Measurements from ENCODE around the gene PPM1E. TPM values are rescaled to one million over a fixed set of nuclear protein-coding genes. Genes with fewer than 3 reads are reported as not detected.

PPM1E gene
- polyA plus RNA-seq, 2 of the 4 experiments (the other 2 are of a cell fraction) = 0.05 to 0.25 TPM

- POLR2A ChIA-PET = no interaction called here
- Histone ChIP-seq H3K4me1 (no peaks in the 10 kb centered on the region), H3K4me3 (no peak overlapping the region), H3K4me2 (no peak overlapping the region), H3K27ac (peak overlapping the region in 1 of 2 experiments; percentile 39; a peak in 3 of 6 replicates), H3K9me3 (no peaks in the 10 kb centered on the region)
- 82% methylated on average over 3 of the region's 3 CpGs for WGBS (ENCODE audit: missing lambda C conversion rate)
- CTCF ChIA-PET = interaction anchor here (0.6 to 1.5 kb wide), 5 partner anchors 10 to 355 kb away, joined by 4 to 5 read pairs (median 5); no protein-coding TSS in a partner anchor
- TF ChIP-seq ZC3H11A (IDR thresholded peaks at IDR 0.05) = no peak
- no peak for TF ChIP-seq JUNB (IDR thresholded peaks at IDR 0.05)
- no peak for TF ChIP-seq USF2 (IDR thresholded peaks at IDR 0.05)
- TF ChIP-seq NFE2L2 (conservative IDR thresholded peaks at IDR 0.05; ENCODE audit: low read length) = peak; percentile 83
- TF ChIP-seq MAFK (IDR thresholded peaks at IDR 0.05; ENCODE audit: partially characterized antibody) = peak; percentile 91
- no peak for TF ChIP-seq POLR2AphosphoS2 (conservative IDR thresholded peaks at IDR 0.05; ENCODE audit: low read length)
- FAIRE-seq (no peak), ATAC-seq (no peak), DNase-seq (ENCODE audit: low read depth in 1 of 2, low spot score in 1 of 2) (no peak)
Measured at GRCh38 chr17:58734811-58735210, 20.8 kb upstream of the PPM1E start.

GRCh38 chr17:58741121-58741625, 14.5 kb upstream of the PPM1E start:
- CTCF ChIA-PET = interaction anchor here (0.7 to 2.2 kb wide), 2 partner anchors 15 to 30 kb away, joined by 3 to 9 read pairs; no protein-coding TSS in a partner anchor
- Histone ChIP-seq H3K4me2 (peak overlapping the region; percentile 34; the same call in 2 of the 3 replicates), H3K27ac (peak overlapping the region in 1 of 2 experiments; percentile 59; a peak in 3 of 6 replicates), H3K9me3 (no peaks in the 10 kb centered on the region), H3K4me1 (peaks cover 8% of the 10 kb centered on the region; the same call in 2 of the 3 replicates), H3K4me3 (no peak overlapping the region)
- POLR2A ChIA-PET = no interaction called here
- ATAC-seq = peak in 1 of 2 experiments; percentile 71; a peak in 2 of 6 replicates
- TF ChIP-seq CEBPB (IDR thresholded peaks at IDR 0.05) = peak; percentile 76 to 91
- TF ChIP-seq POLR2AphosphoS2 (conservative IDR thresholded peaks at IDR 0.05; ENCODE audit: low read length) = no peak
- TF ChIP-seq JUNB (IDR thresholded peaks at IDR 0.05) = no peak
- no peak for TF ChIP-seq PHF8 (IDR thresholded peaks at IDR 0.05; ENCODE audit: borderline replicate concordance, low read depth)
- no peak for TF ChIP-seq ESRRA (IDR thresholded peaks at IDR 0.05; ENCODE audit: borderline replicate concordance, low read length)
- no peak for TF ChIP-seq KDM5A (IDR thresholded peaks at IDR 0.05)
- TF ChIP-seq, protein P1, sequence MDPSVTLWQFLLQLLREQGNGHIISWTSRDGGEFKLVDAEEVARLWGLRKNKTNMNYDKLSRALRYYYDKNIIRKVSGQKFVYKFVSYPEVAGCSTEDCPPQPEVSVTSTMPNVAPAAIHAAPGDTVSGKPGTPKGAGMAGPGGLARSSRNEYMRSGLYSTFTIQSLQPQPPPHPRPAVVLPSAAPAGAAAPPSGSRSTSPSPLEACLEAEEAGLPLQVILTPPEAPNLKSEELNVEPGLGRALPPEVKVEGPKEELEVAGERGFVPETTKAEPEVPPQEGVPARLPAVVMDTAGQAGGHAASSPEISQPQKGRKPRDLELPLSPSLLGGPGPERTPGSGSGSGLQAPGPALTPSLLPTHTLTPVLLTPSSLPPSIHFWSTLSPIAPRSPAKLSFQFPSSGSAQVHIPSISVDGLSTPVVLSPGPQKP (IDR thresholded peaks at IDR 0.05; ENCODE audit: low read depth, low read length) = no peak
- peak; percentile 83 for TF ChIP-seq HES2 (IDR thresholded peaks at IDR 0.05)
- TF ChIP-seq ZNF302 (CRISPR knock-in tag; IDR thresholded peaks at IDR 0.05) = no peak
- TF ChIP-seq, protein P2, sequence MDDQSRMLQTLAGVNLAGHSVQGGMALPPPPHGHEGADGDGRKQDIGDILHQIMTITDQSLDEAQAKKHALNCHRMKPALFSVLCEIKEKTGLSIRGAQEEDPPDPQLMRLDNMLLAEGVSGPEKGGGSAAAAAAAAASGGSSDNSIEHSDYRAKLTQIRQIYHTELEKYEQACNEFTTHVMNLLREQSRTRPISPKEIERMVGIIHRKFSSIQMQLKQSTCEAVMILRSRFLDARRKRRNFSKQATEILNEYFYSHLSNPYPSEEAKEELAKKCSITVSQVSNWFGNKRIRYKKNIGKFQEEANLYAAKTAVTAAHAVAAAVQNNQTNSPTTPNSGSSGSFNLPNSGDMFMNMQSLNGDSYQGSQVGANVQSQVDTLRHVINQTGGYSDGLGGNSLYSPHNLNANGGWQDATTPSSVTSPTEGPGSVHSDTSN (IDR thresholded peaks at IDR 0.05) = no peak
- TF ChIP-seq CHD4 (IDR thresholded peaks at IDR 0.05; ENCODE audit: borderline replicate concordance) = no peak
- no peak for TF ChIP-seq CTCF (IDR thresholded peaks at IDR 0.05)
- no peak for TF ChIP-seq CBX2 (IDR thresholded peaks at IDR 0.05; ENCODE audit: borderline replicate concordance, low read depth)
- TF ChIP-seq CHD2 (IDR thresholded peaks at IDR 0.05; ENCODE audit: low read length, partially characterized antibody) = no peak
- no peak for TF ChIP-seq FOSL2 (IDR thresholded peaks at IDR 0.05)
- TF ChIP-seq FOSL2 (CRISPR knock-in tag; IDR thresholded peaks at IDR 0.05) = peak; percentile 38; the same call in 1 of the 2 replicates
- no peak for TF ChIP-seq EP300 (IDR thresholded peaks at IDR 0.05)
- WGBS (ENCODE audit: missing lambda C conversion rate) = 70% methylated on average over 8 of the region's 8 CpGs
- no peak for FAIRE-seq
- peak in 1 of 2 experiments; percentile 14 for DNase-seq (ENCODE audit: low read depth in 1 of 2, low spot score in 1 of 2)

Data from A549 (cell line).